H9 (cell line): Measurements from ENCODE around the gene OR5K2. TPM values are rescaled to one million over a fixed set of nuclear protein-coding genes. Genes with fewer than 3 reads are reported as not detected.

Experiments used
- DNase-seq: peaks from one replicate; pipeline ENCODE4 v3.0.0-alpha.2; 2017
- H2AFZ ChIP-seq: one replicate; pipeline ENCODE4 v1.6.1; 2013; ENCODE audit warnings: mild to moderate bottlenecking, low read length, control low read depth, moderate library complexity
- H2AK5ac ChIP-seq: 2 replicates; pipeline ENCODE4 v1.6.1; 2013; ENCODE audit warnings: low read length, control low read depth, mixed read lengths; ENCODE audit not compliant: insufficient read length
- H2BK120ac ChIP-seq: one replicate; pipeline ENCODE4 v1.6.1; 2013; ENCODE audit warnings: low read depth, mild to moderate bottlenecking, low read length, control low read depth, inconsistent platforms; ENCODE audit not compliant: poor library complexity, severe bottlenecking
- H2BK12ac ChIP-seq: 2 replicates; pipeline ENCODE4 v1.6.1; 2013; ENCODE audit warnings: low read length, control low read depth, mixed read lengths, low read depth; ENCODE audit not compliant: insufficient read length
- H2BK15ac ChIP-seq: 2 replicates; pipeline ENCODE4 v1.6.1; 2013; ENCODE audit warnings: low read depth, low read length, control low read depth
- H2BK20ac ChIP-seq: one replicate; pipeline ENCODE4 v1.6.1; 2013; ENCODE audit warnings: low read depth, mild to moderate bottlenecking, low read length, control low read depth, inconsistent platforms; ENCODE audit not compliant: poor library complexity, severe bottlenecking
- H2BK5ac ChIP-seq: 2 replicates; pipeline ENCODE4 v1.6.1; 2013; ENCODE audit warnings: low read length, control low read depth, mixed read lengths; ENCODE audit not compliant: insufficient read length
- H3K14ac ChIP-seq: 2 replicates; pipeline ENCODE4 v1.6.1; 2013; ENCODE audit warnings: low read length, control low read depth; ENCODE audit not compliant: insufficient read depth
- H3K18ac ChIP-seq: 2 replicates; pipeline ENCODE4 v1.6.1; 2013; ENCODE audit warnings: low read depth, mild to moderate bottlenecking, mixed read lengths, low read length, control low read depth; ENCODE audit not compliant: insufficient read length
- H3K23ac ChIP-seq: 2 replicates; pipeline ENCODE4 v1.6.1; 2013; ENCODE audit warnings: low read length, control low read depth, mixed read lengths, low read depth; ENCODE audit not compliant: insufficient read length
- H3K23me2 ChIP-seq: 2 replicates; pipeline ENCODE4 v1.6.1; 2013; ENCODE audit warnings: low read depth, mild to moderate bottlenecking, mixed read lengths, low read length, control low read depth; ENCODE audit not compliant: insufficient read length, poor library complexity, severe bottlenecking
- H3K27ac ChIP-seq: 2 replicates; pipeline ENCODE4 v1.5.1; 2013; ENCODE audit warnings: low read length, control low read depth, mixed read lengths, low read depth; ENCODE audit not compliant: insufficient read length
- H3K27me3 ChIP-seq: 2 replicates; pipeline ENCODE4 v1.6.1; 2013; ENCODE audit warnings: low read length, control low read depth, inconsistent platforms; ENCODE audit not compliant: insufficient read depth
- H3K4ac ChIP-seq: 2 replicates; pipeline ENCODE4 v1.6.1; 2013; ENCODE audit warnings: low read depth, mild to moderate bottlenecking, control low read depth, inconsistent platforms, low read length, moderate library complexity
- H3K4me1 ChIP-seq: 2 replicates; pipeline ENCODE4 v1.6.1; 2013; ENCODE audit warnings: low read length, control low read depth, inconsistent platforms; ENCODE audit not compliant: insufficient read depth
- H3K4me2 ChIP-seq: 2 replicates; pipeline ENCODE4 v1.6.1; 2013; ENCODE audit warnings: low read length, control low read depth, mixed read lengths; ENCODE audit not compliant: insufficient read length, insufficient read depth
- H3K56ac ChIP-seq: 2 replicates; pipeline ENCODE4 v1.6.1; 2013; ENCODE audit warnings: low read depth, mild to moderate bottlenecking, mixed read lengths, low read length, control low read depth; ENCODE audit not compliant: insufficient read length
- H3K79me1 ChIP-seq: 2 replicates; pipeline ENCODE4 v1.6.1; 2013; ENCODE audit warnings: low read depth, mild to moderate bottlenecking, moderate library complexity, low read length, control low read depth, inconsistent platforms; ENCODE audit not compliant: insufficient read depth, poor library complexity, severe bottlenecking
- H3K79me2 ChIP-seq: 2 replicates; pipeline ENCODE4 v1.6.1; 2013; ENCODE audit warnings: low read length, control low read depth, inconsistent platforms; ENCODE audit not compliant: insufficient read depth
- H3K9ac ChIP-seq: 2 replicates; pipeline ENCODE4 v1.6.1; 2013; ENCODE audit warnings: low read length, control low read depth, mixed read lengths; ENCODE audit not compliant: insufficient read length; ENCODE audit errors: extremely low read depth
- H3K9me3 ChIP-seq: one replicate; pipeline ENCODE4 v1.6.1; 2013; ENCODE audit warnings: low read depth, low read length, inconsistent platforms; ENCODE audit not compliant: control insufficient read depth
- H3T11ph ChIP-seq: one replicate; pipeline ENCODE4 v1.6.1; 2013; ENCODE audit warnings: mild to moderate bottlenecking, low read length, control low read depth, inconsistent platforms
- H4K20me1 ChIP-seq: one replicate; pipeline ENCODE4 v1.6.1; 2013; ENCODE audit not compliant: control insufficient read depth, insufficient read length, insufficient read depth
- H4K5ac ChIP-seq: 2 replicates; pipeline ENCODE4 v1.6.1; 2013; ENCODE audit warnings: low read depth, mild to moderate bottlenecking, mixed read lengths, low read length, control low read depth; ENCODE audit not compliant: insufficient read length
- H4K8ac ChIP-seq: replicated peaks from 2 replicates; pipeline ENCODE4 v1.6.1; 2013; ENCODE audit warnings: low read length, control low read depth, mixed read lengths, low read depth; ENCODE audit not compliant: insufficient read length
- H4K91ac ChIP-seq: 2 replicates; pipeline ENCODE4 v1.6.1; 2013; ENCODE audit warnings: low read depth, mild to moderate bottlenecking, moderate library complexity, mixed read lengths, low read length, control low read depth; ENCODE audit not compliant: insufficient read length
- H3K27ac Mint-ChIP-seq, 3 experiments: 2 replicates in 2 of 3; 3 replicates in 1 of 3; pipeline ENCODE4 v1.8.0; 2020 to 2021; ENCODE audit warnings: mixed read lengths in 3 of 3, mild to moderate bottlenecking in 1 of 3, moderate library complexity in 1 of 3
- H3K27me3 Mint-ChIP-seq: 2 replicates; pipeline ENCODE4 v1.8.0; 2021; ENCODE audit warnings: low read depth, mild to moderate bottlenecking, moderate library complexity, mixed read lengths
- H3K36me3 Mint-ChIP-seq, 3 experiments: 2 replicates in 2 of 3; 3 replicates in 1 of 3; pipeline ENCODE4 v1.8.0; 2020 to 2021; ENCODE audit warnings: low read depth in 3 of 3, mixed read lengths in 3 of 3; ENCODE audit not compliant: insufficient read depth in 1 of 3
- H3K4me1 Mint-ChIP-seq, 2 experiments: 2 replicates each; pipeline ENCODE4 v1.8.0; 2020; ENCODE audit warnings: mixed read lengths in 2 of 2
- H3K4me3 Mint-ChIP-seq, 2 experiments: 2 replicates in 1 of 2; 3 replicates in 1 of 2; pipeline ENCODE4 v1.8.0; 2020 to 2021; ENCODE audit warnings: mild to moderate bottlenecking in 2 of 2, mixed read lengths in 2 of 2, moderate library complexity in 1 of 2
- H3K9me3 Mint-ChIP-seq, 2 experiments: 2 replicates in 1 of 2; 3 replicates in 1 of 2; pipeline ENCODE4 v1.8.0; 2020; ENCODE audit warnings: mild to moderate bottlenecking in 2 of 2, mixed read lengths in 2 of 2, moderate library complexity in 1 of 2
- total RNA-seq: library from RNA; stranded (reverse); gene quantifications from 2 replicates; pipeline ENCODE4 v1.2.1, GENCODE V29; 2021
- TF ChIP-seq, protein P1 (sequence below): fragments of 200-600 bp; sonication (generic); conservative IDR thresholded peaks from 3 replicates; pipeline ENCODE4 v1.8.0; 2021; ENCODE audit warnings: antibody characterized with exemption, mild to moderate bottlenecking

The OR5K2 gene
- total RNA-seq, 1 experiment from 2014 or later = not detected

DNA sequence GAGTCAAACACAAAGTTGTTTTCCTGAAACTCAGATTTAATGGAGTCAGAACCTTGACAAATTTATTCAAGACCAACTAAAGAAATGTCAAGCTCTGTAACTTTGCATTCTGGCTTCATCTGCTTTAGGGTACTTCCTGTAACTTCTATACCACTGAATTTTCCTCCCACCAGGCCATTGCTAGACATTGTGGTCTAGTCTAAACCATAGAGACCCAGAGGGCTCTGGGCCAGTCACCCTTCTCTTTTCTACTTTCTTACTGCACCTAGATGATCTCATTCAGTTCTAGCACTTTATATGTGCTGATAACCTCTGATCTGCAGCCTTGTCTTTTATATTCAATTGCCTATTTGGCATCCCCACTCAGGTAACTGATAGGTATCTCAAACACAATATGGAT is 37.3 kb upstream of the OR5K2 start:
- H2BK12ac ChIP-seq = no peak overlapping the region
- Mint-ChIP-seq H3K27me3 (no peaks in the 10 kb centered on the region), H3K9me3 (no peaks in the 10 kb centered on the region; a peak in 2 of 5 replicates), H3K4me1 (no peaks in the 10 kb centered on the region), H3K36me3 (no peaks in the 10 kb centered on the region), H3K27ac (no peak overlapping the region), H3K4me3 (no peak overlapping the region)
- H3K27me3 ChIP-seq = no peaks in the 10 kb centered on the region
- H3K14ac ChIP-seq = no peak overlapping the region
- H4K5ac ChIP-seq = no peak overlapping the region
- H3K56ac ChIP-seq = no peak overlapping the region
- no peaks in the 10 kb centered on the region for H3K23me2 ChIP-seq
- no peaks in the 10 kb centered on the region for H3K4me1 ChIP-seq
- no peak overlapping the region for H2BK20ac ChIP-seq
- no peaks in the 10 kb centered on the region for H3K79me1 ChIP-seq
- H3K23ac ChIP-seq = no peak overlapping the region
- H3K9ac ChIP-seq = no peak overlapping the region
- H3K79me2 ChIP-seq = no peaks in the 10 kb centered on the region
- no peak overlapping the region for H2AK5ac ChIP-seq
- no peak overlapping the region for H2BK120ac ChIP-seq
- TF ChIP-seq, protein P1, sequence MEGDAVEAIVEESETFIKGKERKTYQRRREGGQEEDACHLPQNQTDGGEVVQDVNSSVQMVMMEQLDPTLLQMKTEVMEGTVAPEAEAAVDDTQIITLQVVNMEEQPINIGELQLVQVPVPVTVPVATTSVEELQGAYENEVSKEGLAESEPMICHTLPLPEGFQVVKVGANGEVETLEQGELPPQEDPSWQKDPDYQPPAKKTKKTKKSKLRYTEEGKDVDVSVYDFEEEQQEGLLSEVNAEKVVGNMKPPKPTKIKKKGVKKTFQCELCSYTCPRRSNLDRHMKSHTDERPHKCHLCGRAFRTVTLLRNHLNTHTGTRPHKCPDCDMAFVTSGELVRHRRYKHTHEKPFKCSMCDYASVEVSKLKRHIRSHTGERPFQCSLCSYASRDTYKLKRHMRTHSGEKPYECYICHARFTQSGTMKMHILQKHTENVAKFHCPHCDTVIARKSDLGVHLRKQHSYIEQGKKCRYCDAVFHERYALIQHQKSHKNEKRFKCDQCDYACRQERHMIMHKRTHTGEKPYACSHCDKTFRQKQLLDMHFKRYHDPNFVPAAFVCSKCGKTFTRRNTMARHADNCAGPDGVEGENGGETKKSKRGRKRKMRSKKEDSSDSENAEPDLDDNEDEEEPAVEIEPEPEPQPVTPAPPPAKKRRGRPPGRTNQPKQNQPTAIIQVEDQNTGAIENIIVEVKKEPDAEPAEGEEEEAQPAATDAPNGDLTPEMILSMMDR = no peak
- no peaks in the 10 kb centered on the region for H3K9me3 ChIP-seq
- no peak overlapping the region for H2BK5ac ChIP-seq
- no peak overlapping the region for H4K91ac ChIP-seq
- no peak overlapping the region for H2AFZ ChIP-seq
- H3T11ph ChIP-seq = no peak overlapping the region
- no peak overlapping the region for H3K18ac ChIP-seq
- no peak overlapping the region for H2BK15ac ChIP-seq
- H4K20me1 ChIP-seq = no peaks in the 10 kb centered on the region
- no peak overlapping the region for H3K27ac ChIP-seq
- no peak overlapping the region for H3K4ac ChIP-seq
- no peak for DNase-seq
- H4K8ac ChIP-seq = no peak overlapping the region
- H3K4me2 ChIP-seq = no peak overlapping the region
